ENCODE data around the gene OR8J1.
"Not testable (repeated sequence)": the region's sequence is repeated elsewhere in the genome, so short reads cannot be mapped to it uniquely, and the experiment has no call there.

OR8J1 gene

DNA sequence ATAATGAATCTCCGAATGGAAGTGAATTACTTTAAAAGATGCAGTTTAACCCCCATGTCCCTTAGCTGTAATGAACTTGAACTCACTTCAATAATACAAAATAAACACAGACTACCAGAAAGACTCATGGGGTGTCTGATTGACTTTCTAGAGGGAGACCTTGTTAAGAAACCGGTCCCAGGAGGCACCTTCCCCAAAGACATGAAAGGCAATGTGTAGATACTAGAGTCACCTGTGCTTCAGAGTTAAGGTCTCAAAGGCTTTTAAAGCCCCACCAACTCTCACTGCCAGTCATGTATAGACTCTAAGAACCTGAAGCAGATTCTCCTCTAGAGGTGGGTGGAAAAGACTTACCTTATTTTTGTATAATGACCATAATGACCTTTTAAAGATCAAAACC, at the start of gene OR8J1:
Gene OR8J1 (plus strand): TSS at position 301 of the 400 bp plus-strand sequence. CDS start 5,956 bp downstream, outside the sequence.
- no peak for DNase-seq

DNA sequence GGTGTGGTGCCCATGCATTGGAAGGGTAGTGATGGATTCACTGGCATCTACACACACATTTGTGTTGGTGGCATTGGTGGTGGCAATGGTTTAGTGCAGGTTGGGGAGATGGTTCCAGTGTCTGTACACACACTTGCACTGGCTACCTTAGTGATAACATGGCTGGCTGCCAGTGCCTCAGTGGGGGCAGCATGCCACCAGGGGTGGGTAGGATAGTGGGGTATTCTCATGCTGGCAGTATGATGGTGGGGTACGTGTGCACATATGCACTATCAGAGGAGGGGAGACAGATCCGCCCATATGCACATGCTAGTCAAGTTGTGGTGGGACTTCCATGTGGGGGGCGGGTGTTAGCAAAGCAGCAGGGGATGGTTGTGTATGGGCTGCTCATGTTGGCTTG, 46.3 kb upstream of the OR8J1 start:
- DNase-seq: no peak

DNA sequence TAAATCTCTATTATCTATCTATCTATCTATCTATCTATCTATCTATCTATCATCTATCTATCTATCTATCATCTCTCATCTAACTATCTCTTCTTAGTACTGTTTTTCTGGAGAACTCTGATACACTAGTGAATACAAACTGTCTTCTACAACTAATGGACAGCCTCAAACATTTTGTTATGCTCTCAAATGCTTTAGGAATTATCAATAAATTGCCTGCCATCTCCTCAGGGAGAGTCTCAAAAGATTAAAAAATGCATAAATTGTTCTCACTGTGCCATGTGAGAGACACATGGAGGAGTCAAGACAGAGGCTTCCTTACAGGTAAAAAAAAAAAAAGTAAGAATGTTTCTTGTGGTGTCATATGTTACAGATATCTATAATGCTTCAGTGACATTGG, 39.2 kb upstream of the OR8J1 start, which contains the start of gene OR8K3:
Gene OR8K3 (plus strand): TSS at position 301 of the 400 bp plus-strand sequence. CDS start 3,163 bp downstream, outside the sequence.
- DNase-seq: no peak

GRCh38 chr11:56331861-56332491, 22.1 kb upstream of the OR8J1 start:
- DNase-seq: peak; percentile 13

GRCh38 chr11:56333156-56333555, 20.9 kb upstream of the OR8J1 start:
- DNase-seq: no peak

- no peak for DNase-seq
Measured at GRCh38 chr11:56340289-56340688, 13.8 kb upstream of the OR8J1 start.

GRCh38 chr11:56345739-56346138, 8.4 kb upstream of the OR8J1 start, which contains the start of gene OR8K1:
Gene OR8K1, plus strand, starts transcription at chr11:56346039. Its CDS starts 0 bp downstream, at chr11:56346039.
- no peak for DNase-seq

DNA sequence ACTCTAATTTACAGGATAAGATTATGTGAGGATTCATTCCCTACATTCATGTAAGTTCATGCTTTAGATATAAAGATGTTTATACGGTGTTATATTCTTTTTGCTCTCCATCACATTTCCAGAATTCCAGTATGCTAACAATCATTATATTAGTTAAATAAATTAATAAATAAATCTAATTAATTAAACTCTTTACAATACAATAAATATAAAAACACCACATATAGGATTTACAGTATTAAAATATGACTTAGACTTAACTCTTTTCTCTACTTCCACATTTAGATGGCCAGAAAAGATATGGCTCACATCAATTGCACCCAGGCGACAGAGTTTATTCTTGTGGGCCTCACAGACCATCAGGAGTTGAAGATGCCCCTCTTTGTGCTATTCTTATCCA, 21.2 kb downstream of the OR8J1 start, which contains the start of gene OR8U1:
Gene OR8U1 (plus strand): TSS at position 301 of the 400 bp plus-strand sequence. CDS start 0 bp downstream, at position 301.
- no peak for DNase-seq

DNA sequence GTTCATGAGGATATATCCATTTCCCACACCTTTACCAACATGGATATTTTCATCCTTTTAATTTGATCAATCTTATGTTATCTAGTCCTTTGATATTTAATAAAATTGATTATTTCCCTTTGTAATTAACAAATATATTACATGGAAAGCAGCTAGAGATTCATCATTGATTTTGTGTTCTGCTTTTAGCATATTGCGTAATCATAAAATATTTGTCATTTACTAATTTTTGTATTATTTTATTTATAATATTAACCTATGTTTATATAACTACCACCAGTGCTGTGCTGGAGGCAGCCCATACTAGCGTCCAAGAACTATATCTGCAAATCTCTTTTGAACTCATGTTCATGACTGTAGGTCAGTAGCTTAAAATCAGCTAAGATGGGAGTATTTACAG, 26.0 kb downstream of the OR8J1 start:
- no peak for DNase-seq

DNA sequence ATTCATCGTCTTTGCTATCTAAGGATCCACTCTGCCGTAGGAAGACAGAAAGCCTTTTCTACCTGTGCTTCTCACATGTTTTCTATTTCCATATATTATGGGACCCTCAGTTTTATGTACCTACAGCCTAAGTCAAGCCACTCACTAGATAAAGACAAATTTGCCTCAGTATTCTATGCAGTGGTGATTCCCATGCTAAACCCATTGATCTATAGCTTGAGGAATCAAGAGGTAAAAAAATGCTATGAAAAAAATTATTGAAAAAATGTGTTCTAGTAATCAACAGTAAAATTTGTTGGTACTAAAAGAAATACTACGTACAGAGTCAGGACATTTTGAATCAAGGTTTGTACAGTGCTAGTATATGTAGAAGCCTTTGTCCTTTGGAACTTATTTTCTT, 40.3 kb downstream of the OR8J1 start:
- no peak for DNase-seq

DNA sequence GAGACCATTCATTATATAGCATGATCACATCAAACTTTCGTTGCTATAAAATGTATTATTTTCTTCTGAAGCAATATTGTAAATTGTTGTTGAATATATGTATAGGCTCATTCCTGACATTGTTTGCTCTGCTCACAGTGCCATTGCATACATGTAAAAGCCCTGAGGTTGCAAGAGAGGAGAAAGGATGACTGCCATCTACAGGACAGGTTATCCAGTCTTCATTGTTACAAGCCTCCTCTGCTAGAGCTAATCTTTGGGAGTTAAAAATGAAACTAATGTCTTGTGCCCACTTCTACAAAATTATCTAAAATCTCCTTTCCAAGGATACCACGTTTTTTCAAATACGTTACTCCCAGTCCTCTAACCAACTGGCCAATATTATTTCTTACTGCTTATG, 42.0 kb downstream of the OR8J1 start:
- DNase-seq: no peak

GRCh38 chr11:56401858-56402461, 47.9 kb downstream of the OR8J1 start:
- DNase-seq: not testable (repeated sequence)

DNA sequence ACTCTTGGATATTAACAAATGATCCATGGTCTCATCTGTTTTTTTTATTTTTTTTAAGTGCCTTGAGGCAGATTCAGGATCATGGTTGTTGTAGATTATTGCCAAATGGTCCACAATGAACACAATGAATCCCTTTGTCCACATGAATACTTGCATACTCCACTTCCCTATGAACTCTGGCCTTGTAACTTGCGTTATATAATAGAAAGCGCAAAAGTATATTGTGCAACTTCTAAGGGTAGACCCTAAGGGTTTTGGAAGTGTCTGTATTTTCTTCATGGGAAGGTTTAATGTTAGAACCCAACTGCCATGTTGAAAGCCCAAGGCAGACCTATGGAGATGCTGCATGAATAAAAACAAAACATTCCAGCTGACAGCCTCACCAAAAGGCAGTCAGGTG, 50.3 kb downstream of the OR8J1 start:
- no peak for DNase-seq

GRCh38 chr11:56410801-56411200, 56.7 kb downstream of the OR8J1 start:
- no peak for DNase-seq

Measured in NCI-H146 (cell line).